GM18873 (cell line): ENCODE measurements around the gene KCNT1.

Experiments
- ATAC-seq: cut with Tn5 transposase; IDR thresholded peaks from one replicate; pipeline ENCODE4 v1.9.1; 2021; ENCODE audit warnings: mild to moderate bottlenecking, moderate library complexity, moderate number of reproducible peaks; ENCODE audit not compliant: unreplicated experiment, low FRiP score

KCNT1 gene

DNA sequence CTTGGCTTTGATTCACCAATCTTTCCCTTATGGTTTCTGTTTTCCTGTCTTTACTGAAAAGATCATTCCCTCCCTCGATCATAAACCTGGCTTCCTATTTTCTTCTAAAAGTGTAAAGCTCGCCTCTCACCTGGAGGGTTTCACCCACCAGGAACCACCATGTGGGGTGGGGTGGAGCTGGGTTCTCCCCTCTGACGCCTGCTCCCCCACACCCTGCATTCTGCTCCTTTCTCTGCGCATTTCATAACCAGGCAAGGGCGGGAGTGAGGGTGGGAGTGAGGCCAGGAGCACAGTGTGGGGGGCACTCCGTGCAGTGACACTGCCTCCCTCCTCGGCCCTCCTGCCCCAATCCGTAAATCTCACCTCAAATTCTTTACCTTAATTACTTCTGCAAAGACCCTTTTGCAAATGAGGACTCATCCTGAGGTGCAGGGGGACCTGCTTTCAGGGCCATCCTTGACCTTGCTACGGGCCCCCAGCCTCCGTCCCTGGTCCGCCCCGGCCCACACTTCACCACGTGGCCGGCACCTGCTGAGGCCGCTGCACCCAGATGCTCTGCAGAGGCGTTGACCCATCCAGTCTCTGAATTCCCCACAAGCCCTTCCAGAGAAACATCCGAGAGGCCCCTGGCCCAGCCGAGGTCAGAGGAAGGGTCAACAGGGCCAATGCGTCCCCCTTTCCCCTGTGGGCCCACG, 59.3 kb downstream of the KCNT1 start:
- no peak for ATAC-seq

DNA sequence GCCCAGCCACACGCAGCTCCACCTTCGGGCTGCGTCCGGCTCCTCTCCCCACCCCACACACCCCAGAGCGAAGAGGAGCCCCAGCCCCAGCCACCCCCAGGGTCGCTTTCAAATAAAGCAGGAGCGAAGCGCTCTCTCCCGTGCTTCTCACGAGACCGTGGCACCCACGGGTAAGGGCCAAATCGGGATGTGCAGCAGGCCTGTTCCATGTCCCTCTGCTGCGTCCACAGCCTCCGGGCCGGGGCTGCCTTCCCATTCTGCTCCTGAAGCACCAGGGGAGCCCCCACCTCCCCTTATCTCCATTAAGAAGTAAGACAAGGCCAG, 59.8 kb downstream of the KCNT1 start:
- ATAC-seq = no peak

DNA sequence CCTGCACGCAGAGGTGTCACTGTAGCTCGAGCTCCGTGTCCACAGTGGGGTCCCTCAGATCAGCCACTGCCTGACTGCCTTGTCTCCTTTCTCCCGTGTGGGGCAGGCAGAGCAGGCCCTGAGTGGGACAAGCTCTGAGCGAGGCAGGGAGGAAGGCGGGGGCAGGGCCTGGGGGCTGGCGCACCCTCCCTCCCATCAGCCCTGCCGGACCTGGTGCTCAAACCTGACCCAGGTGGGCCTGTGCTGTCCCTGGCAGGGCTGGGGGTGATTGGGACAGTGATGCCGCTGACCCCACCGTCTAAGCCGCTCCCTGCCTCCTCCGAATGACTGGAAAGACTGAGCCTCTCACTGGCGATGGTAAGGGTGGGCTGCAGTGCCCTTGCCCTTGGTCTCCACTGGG, 60.9 kb downstream of the KCNT1 start:
- ATAC-seq = no peak

DNA sequence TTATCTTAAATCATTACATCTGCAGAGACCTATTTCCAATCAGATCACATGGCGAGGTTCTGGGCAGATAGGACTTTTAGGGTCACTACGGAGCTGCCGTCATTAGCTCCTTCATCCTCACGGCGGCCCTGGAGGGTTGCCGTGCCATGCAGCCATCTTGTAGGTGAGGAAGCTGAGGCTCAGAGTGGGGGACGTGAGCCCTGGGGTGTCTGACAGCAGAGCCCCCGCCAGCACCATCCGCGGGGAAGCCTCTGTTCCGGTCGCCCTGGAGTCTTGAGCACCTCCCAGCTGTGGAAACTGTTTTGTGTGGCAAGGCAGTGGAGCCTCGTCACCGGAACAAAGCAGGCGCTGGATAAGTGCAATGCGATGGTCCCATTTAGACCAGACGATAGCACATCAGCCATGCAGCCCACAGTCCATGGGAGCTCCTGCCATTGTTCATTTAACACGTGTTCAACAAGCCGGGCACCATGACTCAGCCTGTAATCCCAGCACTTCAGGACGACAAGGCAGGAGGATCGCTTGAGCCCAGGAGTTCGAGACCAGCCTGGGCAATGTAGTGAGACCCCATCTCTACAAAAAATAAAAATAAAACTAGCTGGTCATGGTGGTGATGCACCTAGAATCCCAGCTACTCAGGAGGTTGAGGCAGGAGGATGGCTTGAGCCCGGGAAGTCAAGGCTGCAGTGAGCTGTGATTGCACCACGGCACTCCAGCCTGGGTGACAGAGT, 61.9 kb downstream of the KCNT1 start:
- ATAC-seq = no peak

DNA sequence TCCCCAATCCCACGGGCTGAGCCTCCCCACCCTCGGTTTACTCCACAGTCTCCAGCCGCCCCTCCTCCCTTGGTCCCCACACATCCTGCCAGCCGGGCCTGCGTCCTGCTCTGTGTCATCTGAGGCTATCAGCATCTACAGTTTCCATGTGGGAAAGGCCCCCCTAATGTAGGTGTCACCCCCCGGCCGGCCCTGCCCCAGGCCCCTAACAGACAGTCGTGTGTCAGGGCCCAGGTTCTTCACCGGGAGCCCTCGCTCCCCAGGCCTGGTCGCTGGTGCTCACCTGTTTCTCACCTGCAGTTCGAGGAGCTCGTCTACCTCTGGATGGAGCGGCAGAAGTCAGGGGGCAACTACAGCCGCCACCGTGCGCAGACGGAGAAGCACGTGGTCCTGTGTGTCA, 62.7 kb downstream of the KCNT1 start:
- ATAC-seq = no peak

DNA sequence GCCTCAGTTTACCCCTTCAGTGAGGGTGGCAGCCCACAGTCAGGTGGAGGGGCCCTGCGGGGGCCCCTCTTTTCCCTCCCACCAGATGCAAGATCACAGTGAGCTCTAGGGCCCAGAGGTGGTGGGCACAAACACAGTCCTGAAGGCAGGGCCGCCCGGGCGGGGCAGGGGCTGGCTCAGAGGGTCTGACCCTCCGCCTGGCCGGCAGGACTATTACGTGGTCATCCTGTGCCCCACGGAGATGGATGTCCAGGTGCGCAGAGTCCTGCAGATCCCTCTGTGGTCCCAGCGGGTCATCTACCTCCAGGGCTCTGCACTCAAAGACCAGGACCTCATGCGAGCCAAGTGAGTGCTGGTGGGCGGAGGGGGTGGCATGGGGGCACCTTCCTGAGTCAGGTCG, 63.4 kb downstream of the KCNT1 start:
- ATAC-seq = no peak

DNA sequence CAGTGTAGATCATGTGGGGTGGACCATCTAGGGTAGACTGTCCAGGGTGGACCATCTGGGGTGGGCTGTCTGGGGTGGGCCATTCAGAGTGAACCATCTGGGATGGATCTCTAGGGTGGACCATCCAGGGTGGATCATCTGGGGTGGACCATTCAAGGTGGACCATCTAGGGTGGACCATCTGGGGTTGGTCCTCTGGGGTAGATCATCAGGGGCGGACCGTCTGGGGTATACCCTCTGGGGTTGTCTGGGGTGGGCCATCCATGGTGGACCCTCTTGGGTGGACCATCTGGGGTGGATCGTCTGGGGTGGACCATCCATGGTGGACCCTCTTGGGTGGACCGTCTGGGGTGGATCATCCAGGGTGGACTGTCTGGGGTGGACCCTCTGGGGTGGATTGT, 64.3 kb downstream of the KCNT1 start:
- no peak for ATAC-seq

DNA sequence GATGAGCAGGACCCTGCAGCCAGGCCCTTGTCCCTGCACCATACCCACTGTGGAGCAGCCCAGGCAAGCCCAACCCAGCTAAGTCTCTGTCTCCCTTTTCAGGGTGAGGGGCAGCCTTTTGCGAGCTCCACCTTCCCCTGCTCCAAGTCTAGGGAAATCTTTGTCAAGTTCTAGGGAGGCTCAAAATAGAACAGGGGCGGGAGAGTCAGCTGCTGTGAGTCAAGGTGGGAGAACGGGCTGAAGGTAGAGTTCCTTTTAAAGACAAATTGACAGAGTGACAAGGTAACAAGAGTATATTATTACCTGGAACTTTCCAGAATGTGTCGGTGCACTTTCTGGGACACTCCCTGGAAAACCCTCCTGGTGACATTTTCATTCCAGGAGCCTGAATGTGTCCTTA, 64.7 kb downstream of the KCNT1 start:
- no peak for ATAC-seq

DNA sequence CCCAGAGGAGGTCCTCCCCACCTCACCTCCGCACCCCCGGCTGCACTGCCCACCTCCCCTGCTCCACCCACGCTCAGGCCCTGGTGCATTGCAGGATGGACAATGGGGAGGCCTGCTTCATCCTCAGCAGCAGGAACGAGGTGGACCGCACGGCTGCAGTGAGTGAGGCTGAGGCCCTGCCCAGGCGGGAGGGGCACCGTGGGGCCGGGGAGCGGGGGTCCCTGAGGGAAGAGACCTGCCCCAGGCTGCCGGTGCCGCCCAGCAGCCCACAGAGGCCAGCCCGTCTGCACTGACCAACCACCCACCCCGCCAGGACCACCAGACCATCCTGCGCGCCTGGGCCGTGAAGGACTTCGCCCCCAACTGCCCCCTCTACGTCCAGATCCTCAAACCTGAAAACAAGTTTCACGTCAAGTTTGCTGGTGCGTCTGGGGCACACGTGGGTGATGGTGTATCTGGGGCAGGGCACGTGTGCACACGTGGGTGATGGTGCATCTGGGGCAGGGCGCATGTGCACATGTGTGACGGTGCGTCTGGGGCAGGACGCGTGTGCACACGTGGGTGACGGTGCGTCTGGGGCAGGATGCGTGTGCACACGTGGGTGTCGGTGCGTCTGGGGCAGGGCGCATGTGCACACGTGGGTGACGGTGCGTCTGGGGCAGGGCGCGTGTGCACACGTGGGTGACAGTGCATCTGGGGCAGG, 66.7 kb downstream of the KCNT1 start:
- no peak for ATAC-seq

DNA sequence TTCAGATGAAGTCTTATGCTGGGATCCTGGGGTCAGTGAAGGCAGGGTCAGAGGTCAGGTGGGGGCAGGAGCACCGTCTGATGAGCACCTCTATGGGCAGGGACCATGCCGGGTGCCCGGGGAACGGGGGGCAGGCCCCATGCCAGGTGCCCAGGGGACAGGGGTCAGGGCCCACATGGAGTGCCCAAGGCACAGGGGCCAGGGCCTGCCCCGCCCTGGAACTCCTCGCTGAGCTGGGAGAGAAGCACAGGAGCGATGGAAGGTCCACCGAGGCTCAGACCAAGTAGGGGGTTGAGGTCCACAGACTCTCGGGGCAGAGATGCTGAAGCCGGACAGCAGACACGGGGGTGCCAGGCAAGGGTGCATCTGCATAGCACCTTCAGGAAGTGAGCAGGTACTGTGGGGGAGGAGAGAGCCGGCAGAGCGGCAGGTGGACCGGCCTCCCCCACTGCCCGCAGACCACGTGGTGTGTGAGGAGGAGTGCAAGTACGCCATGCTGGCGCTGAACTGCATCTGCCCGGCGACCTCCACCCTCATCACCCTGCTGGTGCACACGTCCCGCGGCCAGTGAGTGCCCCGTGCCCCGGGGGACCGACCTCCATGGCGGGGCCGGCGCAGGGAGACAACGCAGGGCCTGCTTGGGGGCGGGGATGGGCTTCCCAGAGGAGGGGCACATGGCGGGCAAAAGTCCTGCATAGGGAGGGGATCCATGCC, 67.7 kb downstream of the KCNT1 start:
- no peak for ATAC-seq

DNA sequence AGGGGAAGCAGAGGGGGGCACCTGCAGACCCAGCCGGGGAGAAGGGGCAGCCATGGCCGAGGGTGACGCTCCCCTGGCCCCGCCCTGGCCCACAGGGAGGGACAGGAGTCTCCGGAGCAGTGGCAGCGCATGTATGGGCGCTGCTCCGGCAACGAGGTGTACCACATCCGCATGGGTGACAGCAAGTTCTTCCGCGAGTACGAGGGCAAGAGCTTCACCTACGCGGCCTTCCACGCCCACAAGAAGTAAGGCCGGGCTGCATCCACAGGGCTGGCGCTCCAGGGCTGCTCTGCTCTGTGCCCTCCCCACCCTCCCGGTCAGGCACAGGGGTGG, 68.2 kb downstream of the KCNT1 start:
- no peak for ATAC-seq

DNA sequence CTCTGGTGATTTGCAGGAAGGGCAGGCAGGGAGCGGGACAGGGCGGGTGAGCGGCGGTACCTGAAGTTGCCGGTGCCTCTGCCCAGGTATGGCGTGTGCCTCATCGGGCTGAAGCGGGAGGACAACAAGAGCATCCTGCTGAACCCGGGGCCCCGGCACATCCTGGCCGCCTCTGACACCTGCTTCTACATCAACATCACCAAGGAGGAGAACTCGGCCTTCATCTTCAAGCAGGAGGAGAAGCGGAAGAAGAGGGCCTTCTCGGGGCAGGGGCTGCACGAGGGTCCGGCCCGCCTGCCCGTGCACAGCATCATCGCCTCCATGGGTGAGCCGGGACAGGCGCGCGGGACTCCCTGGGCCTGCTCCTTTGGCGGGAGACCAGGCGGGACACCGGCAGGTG, 68.8 kb downstream of the KCNT1 start:
- ATAC-seq = no peak

DNA sequence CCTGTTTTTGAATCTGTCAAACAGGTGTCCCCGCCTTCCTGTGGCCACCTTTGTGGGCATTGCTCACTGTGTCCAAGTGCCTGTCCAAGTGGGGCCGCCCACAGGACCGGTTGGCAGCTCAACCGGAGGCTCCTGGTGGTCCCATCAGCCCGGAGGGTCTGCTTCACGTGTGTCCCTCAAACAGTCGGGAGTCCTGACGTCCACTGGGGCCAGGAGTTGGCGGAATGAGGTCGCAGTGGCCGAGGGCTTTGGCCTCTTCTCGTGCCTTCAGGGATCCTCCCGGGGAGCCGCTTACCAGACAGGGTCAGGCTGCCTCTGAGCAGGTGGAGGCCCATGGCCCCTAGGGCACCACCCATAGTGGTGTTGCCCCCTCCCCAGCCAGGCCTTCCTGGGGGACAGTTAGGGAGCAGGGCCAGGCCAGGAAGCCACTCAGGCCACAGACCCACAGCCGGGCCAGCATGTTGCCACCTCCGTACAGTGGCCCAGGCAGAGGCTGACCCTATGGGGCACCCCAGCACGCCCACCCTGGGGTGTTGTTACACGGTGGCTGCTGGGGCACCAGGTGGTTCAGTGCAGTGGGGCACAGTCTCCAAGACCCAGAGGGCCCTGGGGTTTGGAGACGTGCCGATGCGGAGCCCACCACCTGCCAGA, 69.5 kb downstream of the KCNT1 start:
- ATAC-seq = no peak

DNA sequence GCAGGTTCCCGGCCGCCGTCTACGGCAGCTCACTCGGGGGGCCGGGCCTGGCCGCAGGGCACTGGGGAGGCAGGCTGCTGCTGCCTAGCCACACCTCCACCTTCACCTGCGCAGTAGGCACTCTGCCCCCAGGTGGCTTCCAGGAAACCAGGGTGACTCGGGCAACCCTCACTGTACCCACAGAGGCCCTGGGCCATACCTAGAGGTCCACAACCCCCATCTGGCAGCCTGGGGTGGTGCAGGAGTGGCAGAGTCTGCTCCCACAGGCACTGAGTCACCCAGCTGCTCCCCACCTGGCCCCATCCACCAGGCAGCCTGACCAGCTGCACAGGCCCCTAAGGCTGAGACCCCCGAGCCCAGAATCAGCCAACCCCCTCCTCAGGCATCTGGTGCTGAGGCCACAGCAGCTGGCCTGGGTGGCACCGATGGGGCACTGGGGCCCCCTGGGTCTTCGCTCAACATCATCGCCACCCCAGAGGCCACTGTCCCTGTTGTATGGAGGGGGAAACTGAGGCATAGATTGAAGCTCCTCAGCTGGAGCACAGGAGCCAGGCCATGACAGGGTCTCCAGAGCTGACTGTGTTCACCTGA, 70.2 kb downstream of the KCNT1 start:
- ATAC-seq = no peak

DNA sequence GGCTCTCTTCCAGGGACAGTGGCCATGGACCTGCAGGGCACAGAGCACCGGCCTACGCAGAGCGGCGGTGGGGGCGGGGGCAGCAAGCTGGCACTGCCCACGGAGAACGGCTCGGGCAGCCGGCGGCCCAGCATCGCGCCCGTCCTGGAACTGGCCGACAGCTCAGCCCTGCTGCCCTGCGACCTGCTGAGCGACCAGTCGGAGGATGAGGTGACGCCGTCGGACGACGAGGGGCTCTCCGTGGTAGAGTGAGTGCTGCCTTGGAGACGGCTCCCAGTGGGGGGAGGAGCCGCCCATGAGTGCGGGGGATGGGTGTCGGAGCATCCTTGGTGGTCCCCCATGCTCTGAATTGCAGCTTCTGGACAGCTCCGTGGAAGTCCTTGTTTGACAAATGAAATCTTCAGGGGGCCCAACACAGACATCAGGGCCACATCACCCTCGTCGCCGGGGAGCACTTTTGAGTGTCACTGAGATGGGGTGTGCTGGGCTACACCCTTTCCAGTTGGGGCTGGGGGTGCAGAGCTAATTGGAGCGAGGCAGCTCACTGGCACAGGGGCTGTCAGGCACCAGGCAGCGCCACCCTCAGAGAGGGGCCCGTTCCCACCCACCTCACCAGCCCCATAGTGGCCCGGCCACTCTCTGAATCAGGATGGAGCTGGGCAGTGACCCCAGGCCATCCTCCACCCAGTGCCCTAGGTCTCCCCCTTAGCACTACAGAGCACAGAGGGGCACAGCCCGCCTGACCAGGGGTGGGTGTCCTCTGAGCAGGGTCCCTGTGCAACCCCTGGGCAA, 70.9 kb downstream of the KCNT1 start:
- no peak for ATAC-seq

DNA sequence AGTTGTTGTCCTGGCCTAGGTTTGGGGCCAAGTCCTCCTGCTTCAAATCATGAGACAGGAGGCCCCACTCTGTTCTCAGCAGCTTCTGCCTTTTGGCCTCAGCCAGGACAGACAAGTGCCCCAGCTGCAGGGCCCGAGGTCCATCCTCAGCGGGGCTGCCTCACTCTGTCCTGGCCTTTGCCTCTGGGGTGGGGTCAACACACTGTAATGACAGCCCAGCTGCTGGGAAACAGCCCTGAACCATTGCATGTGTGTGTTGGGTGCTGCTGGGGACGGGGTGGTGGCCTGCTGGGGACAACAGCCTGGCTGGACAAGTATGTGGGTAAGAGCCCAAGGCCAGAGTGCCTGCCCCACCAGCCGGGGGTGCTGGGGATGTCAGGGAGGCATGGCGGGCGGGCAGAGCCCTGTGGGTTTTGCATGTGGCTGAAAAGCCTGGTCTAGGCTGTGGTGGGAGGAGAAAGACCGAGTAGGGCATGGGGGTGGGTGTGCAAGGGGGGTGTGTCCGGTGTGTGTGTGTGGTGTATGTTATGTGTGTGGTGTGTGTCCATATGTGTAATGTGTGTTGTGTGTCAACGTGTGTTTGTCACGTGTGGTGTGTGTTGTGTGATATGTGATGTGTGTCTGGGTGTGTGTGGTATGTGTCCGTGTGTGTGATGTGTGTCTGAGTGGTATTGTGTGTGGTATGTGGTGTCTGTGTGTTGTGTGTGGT, 71.7 kb downstream of the KCNT1 start:
- ATAC-seq = no peak

DNA sequence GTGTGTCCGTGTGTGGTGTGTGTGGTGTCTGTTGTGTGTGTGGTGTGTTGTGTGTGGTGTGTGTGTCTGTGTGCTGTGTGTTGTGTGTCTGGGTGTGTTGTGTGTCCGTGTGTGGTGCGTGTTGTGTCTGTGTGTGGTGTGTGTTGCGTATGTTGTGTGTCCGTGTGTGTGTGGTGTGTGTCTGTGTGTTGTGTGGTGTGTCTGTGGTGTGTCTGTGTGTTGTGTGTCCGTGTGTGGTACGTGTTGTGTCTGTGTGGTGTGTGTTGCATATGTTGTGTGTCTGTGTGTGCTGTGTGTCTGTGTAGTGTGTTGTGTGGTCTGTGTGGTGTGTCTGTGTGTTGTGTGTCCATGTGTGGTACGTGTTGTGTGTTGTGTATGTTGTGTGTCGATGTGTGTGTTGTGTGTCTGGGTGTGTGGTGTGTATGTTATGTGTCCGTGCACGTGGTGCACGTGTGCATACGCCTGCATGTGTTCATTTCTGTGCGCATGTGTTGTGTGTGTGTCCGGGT, 72.3 kb downstream of the KCNT1 start:
- ATAC-seq = no peak

DNA sequence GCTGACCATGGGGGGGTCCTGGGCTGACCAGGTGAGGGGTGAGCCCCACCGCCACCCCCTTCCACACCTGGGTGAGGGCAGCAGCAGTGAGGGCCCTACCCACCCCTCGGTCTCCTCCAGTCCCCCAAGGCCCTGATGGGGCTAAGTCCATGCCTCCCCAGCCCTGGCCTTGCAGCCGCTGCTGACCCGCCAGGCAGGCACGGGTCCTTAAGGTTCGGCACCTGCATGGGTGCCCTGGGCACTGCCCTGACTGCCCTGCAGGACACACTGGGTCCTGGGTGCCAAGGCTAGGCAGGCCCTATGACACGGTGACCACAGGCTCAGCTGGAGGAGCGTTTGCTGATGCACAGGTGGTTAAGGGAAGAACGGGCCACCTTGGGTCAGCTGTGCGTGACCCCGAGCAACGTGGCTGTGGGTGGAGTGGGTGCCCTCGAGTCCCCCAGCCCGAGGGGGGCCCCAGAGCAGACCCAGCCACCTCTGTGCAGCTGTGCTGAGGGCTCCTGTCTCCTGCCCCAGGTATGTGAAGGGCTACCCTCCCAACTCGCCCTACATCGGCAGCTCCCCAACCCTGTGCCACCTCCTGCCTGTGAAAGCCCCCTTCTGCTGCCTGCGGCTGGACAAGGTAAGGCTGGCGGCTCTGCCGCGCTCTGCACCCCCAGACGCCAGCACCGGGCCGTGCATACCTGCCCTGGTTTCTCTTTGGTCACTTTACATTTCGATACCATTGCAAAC, 73.0 kb downstream of the KCNT1 start:
- no peak for ATAC-seq
